ENCODE measurements around the gene SFT2D3. TPM values are rescaled to one million over a fixed set of nuclear protein-coding genes. Genes with fewer than 3 reads are reported as not detected.

Gene SFT2D3
- total RNA-seq, 1 experiment from 2014 or later: 3.1 TPM

DNA sequence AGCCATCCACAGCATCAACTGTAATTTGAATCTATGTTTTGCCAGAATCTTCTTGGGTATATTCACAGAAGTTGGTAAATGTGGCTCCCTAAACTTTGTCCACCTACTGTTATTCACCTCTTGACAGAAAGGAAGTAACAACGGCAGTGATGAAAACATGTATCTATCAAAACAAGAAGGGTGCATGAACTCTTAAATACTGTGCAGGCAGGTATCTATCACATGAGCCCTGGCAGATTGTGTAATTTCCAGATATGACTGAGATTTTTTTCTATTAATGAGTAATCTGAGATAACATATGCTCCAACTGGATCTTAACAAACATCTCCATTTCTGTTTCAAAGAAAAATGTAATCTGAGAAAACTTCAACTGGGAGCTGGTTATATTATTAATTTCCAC, 36.6 kb downstream of the SFT2D3 start (continued):
- TF ChIP-seq, protein P1, sequence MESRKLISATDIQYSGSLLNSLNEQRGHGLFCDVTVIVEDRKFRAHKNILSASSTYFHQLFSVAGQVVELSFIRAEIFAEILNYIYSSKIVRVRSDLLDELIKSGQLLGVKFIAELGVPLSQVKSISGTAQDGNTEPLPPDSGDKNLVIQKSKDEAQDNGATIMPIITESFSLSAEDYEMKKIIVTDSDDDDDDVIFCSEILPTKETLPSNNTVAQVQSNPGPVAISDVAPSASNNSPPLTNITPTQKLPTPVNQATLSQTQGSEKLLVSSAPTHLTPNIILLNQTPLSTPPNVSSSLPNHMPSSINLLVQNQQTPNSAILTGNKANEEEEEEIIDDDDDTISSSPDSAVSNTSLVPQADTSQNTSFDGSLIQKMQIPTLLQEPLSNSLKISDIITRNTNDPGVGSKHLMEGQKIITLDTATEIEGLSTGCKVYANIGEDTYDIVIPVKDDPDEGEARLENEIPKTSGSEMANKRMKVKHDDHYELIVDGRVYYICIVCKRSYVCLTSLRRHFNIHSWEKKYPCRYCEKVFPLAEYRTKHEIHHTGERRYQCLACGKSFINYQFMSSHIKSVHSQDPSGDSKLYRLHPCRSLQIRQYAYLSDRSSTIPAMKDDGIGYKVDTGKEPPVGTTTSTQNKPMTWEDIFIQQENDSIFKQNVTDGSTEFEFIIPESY (IDR thresholded peaks at IDR 0.05; ENCODE audit: extremely low read depth, insufficient replicate concordance, low read length): no peak
- TF ChIP-seq JUND (IDR thresholded peaks at IDR 0.05) (no peak), YY1 (IDR thresholded peaks at IDR 0.05; ENCODE audit: extremely low read depth, insufficient replicate concordance, low read depth, low read length) (no peak), SP1 (IDR thresholded peaks at IDR 0.05; ENCODE audit: low read depth) (no peak)
- TF ChIP-seq, protein P2, sequence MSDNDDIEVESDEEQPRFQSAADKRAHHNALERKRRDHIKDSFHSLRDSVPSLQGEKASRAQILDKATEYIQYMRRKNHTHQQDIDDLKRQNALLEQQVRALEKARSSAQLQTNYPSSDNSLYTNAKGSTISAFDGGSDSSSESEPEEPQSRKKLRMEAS (IDR thresholded peaks at IDR 0.05): no peak
- TF ChIP-seq, protein P3, sequence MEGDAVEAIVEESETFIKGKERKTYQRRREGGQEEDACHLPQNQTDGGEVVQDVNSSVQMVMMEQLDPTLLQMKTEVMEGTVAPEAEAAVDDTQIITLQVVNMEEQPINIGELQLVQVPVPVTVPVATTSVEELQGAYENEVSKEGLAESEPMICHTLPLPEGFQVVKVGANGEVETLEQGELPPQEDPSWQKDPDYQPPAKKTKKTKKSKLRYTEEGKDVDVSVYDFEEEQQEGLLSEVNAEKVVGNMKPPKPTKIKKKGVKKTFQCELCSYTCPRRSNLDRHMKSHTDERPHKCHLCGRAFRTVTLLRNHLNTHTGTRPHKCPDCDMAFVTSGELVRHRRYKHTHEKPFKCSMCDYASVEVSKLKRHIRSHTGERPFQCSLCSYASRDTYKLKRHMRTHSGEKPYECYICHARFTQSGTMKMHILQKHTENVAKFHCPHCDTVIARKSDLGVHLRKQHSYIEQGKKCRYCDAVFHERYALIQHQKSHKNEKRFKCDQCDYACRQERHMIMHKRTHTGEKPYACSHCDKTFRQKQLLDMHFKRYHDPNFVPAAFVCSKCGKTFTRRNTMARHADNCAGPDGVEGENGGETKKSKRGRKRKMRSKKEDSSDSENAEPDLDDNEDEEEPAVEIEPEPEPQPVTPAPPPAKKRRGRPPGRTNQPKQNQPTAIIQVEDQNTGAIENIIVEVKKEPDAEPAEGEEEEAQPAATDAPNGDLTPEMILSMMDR (IDR thresholded peaks at IDR 0.05 in 2 of 3, conservative IDR thresholded peaks at IDR 0.05 in 1 of 3; ENCODE audit: borderline replicate concordance in 1 of 3, insufficient read depth in 1 of 3, low read depth in 2 of 3, low read length in 2 of 3): no peak

DNA sequence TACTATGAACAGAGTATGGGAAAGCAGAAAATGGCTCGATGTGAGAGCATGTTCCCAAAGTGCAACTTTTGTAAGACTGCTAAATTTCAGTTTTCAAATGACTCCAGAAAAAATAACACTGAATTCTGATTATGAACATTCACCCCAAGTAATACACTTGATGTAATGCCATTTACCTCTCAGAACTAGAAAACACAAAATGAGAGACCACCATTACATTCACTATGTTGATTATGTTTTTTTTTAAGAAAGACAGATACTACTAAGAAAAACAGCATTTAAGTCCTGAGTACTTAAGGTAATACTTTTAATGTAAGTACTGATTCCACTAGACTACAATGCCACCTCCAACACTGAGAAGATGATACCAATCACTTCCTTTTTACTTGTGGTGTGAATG, 38.5 kb downstream of the SFT2D3 start:
- TF ChIP-seq EGR1 (IDR thresholded peaks at IDR 0.05; ENCODE audit: low read depth) (no peak), ELF1 (IDR thresholded peaks at IDR 0.05; ENCODE audit: borderline replicate concordance, low read depth) (no peak), SP1 (IDR thresholded peaks at IDR 0.05; ENCODE audit: low read depth) (no peak), ZNF274 (IDR thresholded peaks at IDR 0.05; ENCODE audit: low read depth, low read length) (no peak), CBX3 (IDR thresholded peaks at IDR 0.05; ENCODE audit: low read depth) (no peak), CEBPB (IDR thresholded peaks at IDR 0.05; ENCODE audit: low read depth) (no peak), ZFX (IDR thresholded peaks at IDR 0.05) (no peak), POLR2AphosphoS5 (IDR thresholded peaks at IDR 0.05; ENCODE audit: low read depth, low read length) (no peak)
- TF ChIP-seq, protein P4, sequence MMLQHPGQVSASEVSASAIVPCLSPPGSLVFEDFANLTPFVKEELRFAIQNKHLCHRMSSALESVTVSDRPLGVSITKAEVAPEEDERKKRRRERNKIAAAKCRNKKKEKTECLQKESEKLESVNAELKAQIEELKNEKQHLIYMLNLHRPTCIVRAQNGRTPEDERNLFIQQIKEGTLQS (IDR thresholded peaks at IDR 0.05): no peak
- TF ChIP-seq, protein P3 (IDR thresholded peaks at IDR 0.05 in 2 of 3, conservative IDR thresholded peaks at IDR 0.05 in 1 of 3; ENCODE audit: borderline replicate concordance in 1 of 3, insufficient read depth in 1 of 3, low read depth in 2 of 3, low read length in 2 of 3): no peak
- TF ChIP-seq, protein P2 (IDR thresholded peaks at IDR 0.05): no peak
- TF ChIP-seq, protein P1 (IDR thresholded peaks at IDR 0.05; ENCODE audit: extremely low read depth, insufficient replicate concordance, low read length): no peak
- no peaks in the 10 kb centered on the region for H3K9me2 ChIP-seq (ENCODE audit: insufficient read depth)
- H3K9me3 ChIP-seq (ENCODE audit: control insufficient read depth in 1 of 2, insufficient read depth in 1 of 2, low read depth in 1 of 2, low read length in 2 of 2): no peaks in the 10 kb centered on the region
- H3K9ac ChIP-seq (ENCODE audit: low read length): no peak overlapping the region
- ATAC-seq: no peak
- intact Hi-C loops (cut with micrococcal nuclease): no loop called here
- POLR2A ChIA-PET: no interaction called here
- CTCF ChIA-PET: no interaction called here
- no peak overlapping the region for H2AFZ ChIP-seq (ENCODE audit: low read depth, low read length, poor library complexity, severe bottlenecking)
- no peaks in the 10 kb centered on the region for H3K27me3 ChIP-seq (ENCODE audit: insufficient read depth, low read length)
- 0 out of 2 replicates have a peak, but pooled peaks cover under 1% of the 10 kb centered on the region for H4K20me1 ChIP-seq (ENCODE audit: insufficient read depth)
- DNase-seq (ENCODE audit: low read depth, low spot score): no peak
- H3K4me3 ChIP-seq (replicated peaks in 1 of 2; ENCODE audit: low read depth in 1 of 2, low read length in 2 of 2): no peak overlapping the region
- peaks cover 2 to 13% of the 10 kb centered on the region in 2 experiments; a peak in 2 of 4 replicates for H3K36me3 ChIP-seq (ENCODE audit: control insufficient read depth in 1 of 2, insufficient read depth in 2 of 2, low read length in 2 of 2)
- no peak overlapping the region for H3K27ac ChIP-seq (ENCODE audit: low read depth, low read length)
- no peaks in the 10 kb centered on the region for H3K4me1 ChIP-seq (ENCODE audit: control insufficient read depth in 1 of 2, insufficient read depth in 2 of 2, low read length in 2 of 2)
- RAD21 ChIA-PET (ENCODE audit: low non-redundant PET in 1 of 2, low total read pairs in 2 of 2, uncharacterized antibody in 2 of 2, unreplicated experiment in 2 of 2): no interaction called here
- no peak overlapping the region for H3K4me2 ChIP-seq (ENCODE audit: low read length)
- no TSS peak for BruUV-seq (replicated peaks)
- H3K79me2 ChIP-seq (ENCODE audit: insufficient read depth, low read length): no peaks in the 10 kb centered on the region; the same call in 1 of the 2 replicates

Measured in HCT116 (cell line).